H1 (cell line): ENCODE results near the gene LAS1L. TPM values are rescaled to one million over a fixed set of nuclear protein-coding genes. Genes with fewer than 3 reads are reported as not detected.

Source experiments
- CTCF ChIA-PET: fragments of 300-600 bp; sonication (Branson Sonifier 250); formaldehyde crosslinking; loops from one replicate; lab custom pipeline; 2021; ENCODE audit not compliant: partially characterized antibody; lab: Charles Lee
- POLR2A ChIA-PET: fragments of 300-600 bp; sonication (Branson Sonifier 250); formaldehyde crosslinking; loops from one replicate; lab custom pipeline; 2021; ENCODE audit warnings: inconsistent platforms; ENCODE audit not compliant: partially characterized antibody; lab: Charles Lee
- DNase-seq, 2 experiments: peaks; one replicate each; pipeline versions ENCODE4 v3.0.0 to v3.0.0-alpha.2; 2010 to 2022; ENCODE audit warnings: low spot score in 2 of 2, low read depth in 1 of 2, mixed read lengths in 1 of 2
- FAIRE-seq: peaks from 2 replicates; lab custom pipeline; 2011; peaks lifted over from hg19 to GRCh38; lab: Jason Lieb, UNC
- H2AFZ ChIP-seq: 2 replicates; pipeline ENCODE4 v1.8.1; 2012; ENCODE audit warnings: low read length, inconsistent platforms
- H2AK5ac ChIP-seq: 2 replicates; pipeline ENCODE4 v1.6.1; 2013; ENCODE audit warnings: low read depth, low read length
- H2BK120ac ChIP-seq: replicated peaks from 2 replicates; pipeline ENCODE3; 2013; ENCODE audit warnings: low read depth, low read length, inconsistent platforms
- H2BK12ac ChIP-seq: 2 replicates; pipeline ENCODE4 v1.6.1; 2013; ENCODE audit warnings: low read depth, low read length
- H2BK15ac ChIP-seq: 2 replicates; pipeline ENCODE4 v1.6.1; 2013; ENCODE audit warnings: low read length
- H2BK20ac ChIP-seq: 2 replicates; pipeline ENCODE4 v1.6.1; 2013; ENCODE audit warnings: low read length
- H2BK5ac ChIP-seq: 2 replicates; pipeline ENCODE4 v1.6.1; 2013; ENCODE audit warnings: low read depth, low read length
- H3K14ac ChIP-seq: 2 replicates; pipeline ENCODE4 v1.6.1; 2013; ENCODE audit warnings: inconsistent platforms; ENCODE audit not compliant: insufficient read length
- H3K18ac ChIP-seq: 2 replicates; pipeline ENCODE4 v1.6.1; 2013; ENCODE audit warnings: low read length; ENCODE audit errors: extremely low read depth
- H3K23ac ChIP-seq: 2 replicates; pipeline ENCODE4 v1.6.1; 2013; ENCODE audit warnings: inconsistent platforms; ENCODE audit not compliant: insufficient read length
- H3K23me2 ChIP-seq: 2 replicates; pipeline ENCODE4 v1.6.1; 2013; ENCODE audit warnings: low read depth, low read length
- H3K27ac ChIP-seq: 2 replicates; pipeline ENCODE4 v1.6.1; 2011; ENCODE audit warnings: low read depth, low read length, inconsistent platforms
- H3K27me3 ChIP-seq, 4 experiments: replicated peaks in 1 of 4; 1 replicate in 1 of 4; 2 replicates in 3 of 4; pipeline versions ENCODE4 v1.6.1 to v1.8.1; 2011 to 2013; ENCODE audit warnings: low read length in 3 of 4, mild to moderate bottlenecking in 3 of 4, inconsistent platforms in 2 of 4, mixed read lengths in 2 of 4, moderate library complexity in 1 of 4; ENCODE audit not compliant: control insufficient read depth in 3 of 4, insufficient read depth in 3 of 4; ENCODE audit errors: extremely low read depth in 1 of 4
- H3K36me3 ChIP-seq, 4 experiments: 2 replicates each; pipeline versions ENCODE4 v1.6.1 to v1.8.1; 2011 to 2013; ENCODE audit warnings: mild to moderate bottlenecking in 4 of 4, low read length in 3 of 4, moderate library complexity in 2 of 4, control low read depth in 1 of 4, inconsistent platforms in 1 of 4; ENCODE audit not compliant: insufficient read depth in 4 of 4, control insufficient read depth in 2 of 4
- H3K4ac ChIP-seq: replicated peaks from 2 replicates; pipeline ENCODE3; 2013; ENCODE audit warnings: low read length, low read depth, mixed read lengths, inconsistent platforms; ENCODE audit not compliant: insufficient read length
- H3K4me1 ChIP-seq, 4 experiments: replicated peaks in 1 of 4; 1 replicate in 1 of 4; 2 replicates in 3 of 4; pipeline versions ENCODE4 v1.6.1 to v1.8.1; 2011 to 2013; ENCODE audit warnings: low read length in 3 of 4, inconsistent platforms in 2 of 4, mixed read lengths in 1 of 4; ENCODE audit not compliant: insufficient read depth in 4 of 4, control insufficient read depth in 3 of 4
- H3K4me2 ChIP-seq, 2 experiments: 2 replicates each; pipeline versions ENCODE4 v1.6.1 to v1.8.1; 2011 to 2013; ENCODE audit warnings: low read depth in 2 of 2, low read length in 2 of 2, control low read depth in 1 of 2, inconsistent platforms in 1 of 2, mild to moderate bottlenecking in 1 of 2; ENCODE audit not compliant: insufficient read depth in 1 of 2
- H3K4me3 ChIP-seq, 4 experiments: fragments of 200-600, 300-600 bp in 1 of 4; sonication (generic), shearing (Covaris generic), sonication (Bioruptor Twin) in 1 of 4; 2 replicates each; pipeline versions ENCODE4 v1.5.1 to v1.8.1; 2011 to 2016; ENCODE audit warnings: low read length in 4 of 4, low read depth in 3 of 4, control low read depth in 2 of 4, inconsistent platforms in 2 of 4, mild to moderate bottlenecking in 2 of 4, mixed read lengths in 1 of 4, moderate library complexity in 1 of 4; ENCODE audit not compliant: insufficient read depth in 2 of 4; ENCODE audit errors: extremely low read depth in 1 of 4
- H3K56ac ChIP-seq: replicated peaks from 2 replicates; pipeline ENCODE3; 2013; ENCODE audit warnings: low read depth, mild to moderate bottlenecking, mixed read lengths, low read length, inconsistent platforms; ENCODE audit not compliant: insufficient read length
- H3K79me1 ChIP-seq: 2 replicates; pipeline ENCODE4 v1.6.1; 2013; ENCODE audit warnings: low read depth, low read length, control low read depth
- H3K79me2 ChIP-seq, 2 experiments: 2 replicates each; pipeline versions ENCODE4 v1.6.1 to v1.8.1; 2012 to 2013; ENCODE audit warnings: low read length in 2 of 2, mild to moderate bottlenecking in 2 of 2, inconsistent platforms in 1 of 2; ENCODE audit not compliant: insufficient read depth in 2 of 2, control insufficient read depth in 1 of 2
- H3K9ac ChIP-seq, 4 experiments: replicated peaks in 1 of 4; 1 replicate in 1 of 4; 2 replicates in 3 of 4; pipeline versions ENCODE4 v1.6.1 to v1.8.1; 2011 to 2013; ENCODE audit warnings: low read depth in 3 of 4, low read length in 3 of 4, control low read depth in 2 of 4, mild to moderate bottlenecking in 2 of 4, moderate library complexity in 2 of 4, inconsistent platforms in 1 of 4; ENCODE audit errors: extremely low read depth in 1 of 4
- H3K9me3 ChIP-seq, 2 experiments: 2 replicates each; pipeline versions ENCODE4 v1.6.1 to v1.8.1; 2012 to 2013; ENCODE audit warnings: mild to moderate bottlenecking in 2 of 2, moderate library complexity in 2 of 2, control low read depth in 1 of 2, inconsistent platforms in 1 of 2, low read depth in 1 of 2, low read length in 1 of 2, mixed read lengths in 1 of 2; ENCODE audit not compliant: insufficient read depth in 2 of 2
- H4K20me1 ChIP-seq, 2 experiments: replicated peaks in 1 of 2; 2 replicates each; pipeline versions ENCODE3 to v1.8.1; 2011 to 2013; ENCODE audit warnings: inconsistent platforms in 2 of 2, low read length in 2 of 2, mild to moderate bottlenecking in 1 of 2; ENCODE audit not compliant: insufficient read depth in 2 of 2, control insufficient read depth in 1 of 2
- H4K5ac ChIP-seq: 2 replicates; pipeline ENCODE4 v1.6.1; 2013; ENCODE audit warnings: low read length, low read depth, mixed read lengths, inconsistent platforms; ENCODE audit not compliant: insufficient read length
- H4K8ac ChIP-seq: 2 replicates; pipeline ENCODE4 v1.8.0; 2013; ENCODE audit warnings: mild to moderate bottlenecking, moderate library complexity, low read length, inconsistent platforms; ENCODE audit not compliant: insufficient read depth; ENCODE audit errors: extremely low read depth
- H4K91ac ChIP-seq: replicated peaks from 2 replicates; pipeline ENCODE3; 2013; ENCODE audit warnings: low read length, mixed read lengths, inconsistent platforms; ENCODE audit not compliant: insufficient read length
- BACH1 ChIP-seq: IDR thresholded peaks from 2 replicates; pipeline ENCODE4 v1.6.1; 2012; ENCODE audit warnings: low read length, improper control_type of control experiment
- BRCA1 ChIP-seq: IDR thresholded peaks from 2 replicates; pipeline ENCODE4 v1.6.1; 2012; ENCODE audit warnings: low read depth, low read length, improper control_type of control experiment
- CREB1 ChIP-seq: IDR thresholded peaks from 2 replicates; pipeline ENCODE4 v1.6.1; 2012; ENCODE audit warnings: inconsistent platforms
- EGR1 ChIP-seq: IDR thresholded peaks from 2 replicates; pipeline ENCODE4 v1.6.1; 2011; ENCODE audit warnings: low read depth, low read length, borderline replicate concordance
- SIRT6 ChIP-seq: IDR thresholded peaks from one replicate; pipeline ENCODE4 v1.7.1; 2012; ENCODE audit warnings: low read length, inconsistent platforms
- TAF1 ChIP-seq: IDR thresholded peaks from 2 replicates; pipeline ENCODE4 v1.6.1; 2011; ENCODE audit warnings: mild to moderate bottlenecking, low read depth, low read length
- TAF7 ChIP-seq: optimal IDR thresholded peaks from 2 replicates; pipeline ENCODE3; 2011; ENCODE audit warnings: low read depth, mild to moderate bottlenecking, inconsistent platforms, low read length, moderate library complexity, borderline replicate concordance
- ZNF274 ChIP-seq: IDR thresholded peaks from 2 replicates; pipeline ENCODE4 v1.7.0; 2012; ENCODE audit warnings: low read length, borderline replicate concordance; ENCODE audit errors: extremely low read depth
- polyA plus RNA-seq, 7 experiments: library from polyadenylated mRNA; depleted of rRNA in 3 of 7; stranded (reverse) in 5 of 7; unstranded in 2 of 7; fragments of >200 nt in 5 of 7; fragments of 200-250 nt in 2 of 7; gene quantifications; 1 replicate in 5 of 7; 2 replicates in 1 of 7; 4 replicates in 1 of 7; pipeline versions ENCODE4 v1.2.1 to v1.2.3, GENCODE V29; 2011 to 2013; ENCODE audit warnings: missing spikeins in 2 of 7, mixed read lengths in 2 of 7
- total RNA-seq: library from RNA; stranded (reverse); fragmentation: NEBNext Ultra II Directional; extraction: Animal tissue kit (Norgen Biotek cat#: 25700); gene quantifications from 2 replicates; pipeline ENCODE4 v1.2.1, GENCODE V29; 2021
- TF ChIP-seq, protein P1 (sequence below): IDR thresholded peaks from 2 replicates; pipeline ENCODE4 v1.6.1; 2012; ENCODE audit warnings: low read length, inconsistent platforms
- TF ChIP-seq, protein P2 (sequence below): IDR thresholded peaks from 2 replicates; pipeline ENCODE4 v1.6.1; 2012; ENCODE audit warnings: inconsistent platforms

Gene LAS1L
- total and polyA plus RNA-seq, 2 of the 8 experiments (the other 6 are each of a cell fraction or from before 2014, with no cell fraction given) = 39.5 to 65.0 TPM

DNA sequence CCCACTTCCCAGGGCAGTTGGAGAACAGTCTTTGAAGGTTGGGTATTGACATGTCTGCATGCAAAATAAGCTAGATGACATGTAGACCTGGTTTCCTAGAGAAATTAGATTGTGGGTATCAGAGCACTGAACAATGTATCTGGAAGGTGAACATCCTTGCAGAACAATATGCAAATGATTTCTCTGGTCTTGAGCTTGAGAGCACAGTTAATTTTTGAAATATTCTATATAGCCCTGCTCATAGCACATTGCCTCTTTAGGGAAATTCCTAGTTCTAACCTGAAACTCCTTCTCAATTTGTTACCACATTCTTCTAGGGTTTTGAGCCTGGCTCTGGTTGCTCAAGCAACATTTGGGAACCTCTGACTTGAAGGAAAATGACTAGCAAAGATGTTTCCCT, 41.6 kb upstream of the LAS1L start:
- no peaks in the 10 kb centered on the region for H3K27me3 ChIP-seq
- H3K14ac ChIP-seq = no peak overlapping the region
- no peak for FAIRE-seq
- no peak overlapping the region for H3K4me2 ChIP-seq
- no peak overlapping the region for H3K56ac ChIP-seq
- no peak for DNase-seq
- H3K9ac ChIP-seq = no peak overlapping the region
- H3K9me3 ChIP-seq = no peaks in the 10 kb centered on the region
- no peak overlapping the region for H3K4ac ChIP-seq
- H2BK120ac ChIP-seq = no peak overlapping the region
- no peak overlapping the region for H2BK5ac ChIP-seq
- TF ChIP-seq SIRT6 (no peak), BACH1 (no peak), TAF7 (no peak), CREB1 (no peak), TAF1 (no peak), EGR1 (no peak), BRCA1 (no peak), ZNF274 (no peak)
- TF ChIP-seq, protein P1, sequence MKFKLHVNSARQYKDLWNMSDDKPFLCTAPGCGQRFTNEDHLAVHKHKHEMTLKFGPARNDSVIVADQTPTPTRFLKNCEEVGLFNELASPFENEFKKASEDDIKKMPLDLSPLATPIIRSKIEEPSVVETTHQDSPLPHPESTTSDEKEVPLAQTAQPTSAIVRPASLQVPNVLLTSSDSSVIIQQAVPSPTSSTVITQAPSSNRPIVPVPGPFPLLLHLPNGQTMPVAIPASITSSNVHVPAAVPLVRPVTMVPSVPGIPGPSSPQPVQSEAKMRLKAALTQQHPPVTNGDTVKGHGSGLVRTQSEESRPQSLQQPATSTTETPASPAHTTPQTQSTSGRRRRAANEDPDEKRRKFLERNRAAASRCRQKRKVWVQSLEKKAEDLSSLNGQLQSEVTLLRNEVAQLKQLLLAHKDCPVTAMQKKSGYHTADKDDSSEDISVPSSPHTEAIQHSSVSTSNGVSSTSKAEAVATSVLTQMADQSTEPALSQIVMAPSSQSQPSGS = no peak
- TF ChIP-seq, protein P2, sequence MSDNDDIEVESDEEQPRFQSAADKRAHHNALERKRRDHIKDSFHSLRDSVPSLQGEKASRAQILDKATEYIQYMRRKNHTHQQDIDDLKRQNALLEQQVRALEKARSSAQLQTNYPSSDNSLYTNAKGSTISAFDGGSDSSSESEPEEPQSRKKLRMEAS = no peak
- TF ChIP-seq, all 59 proteins: peak for 0
- Histone ChIP-seq H3K23ac (no peak overlapping the region), H2BK20ac (no peak overlapping the region), H4K91ac (no peak overlapping the region), H3K4me3 (no peak overlapping the region), H3K4me1 (no peaks in the 10 kb centered on the region), H4K5ac (no peak overlapping the region), H4K8ac (no peak overlapping the region), H3K79me2 (no peaks in the 10 kb centered on the region), H3K79me1 (no peaks in the 10 kb centered on the region), H2AK5ac (no peak overlapping the region), H2BK15ac (no peak overlapping the region), H4K20me1 (no peaks in the 10 kb centered on the region), H2BK12ac (no peak overlapping the region), H3K18ac (no peak overlapping the region), H3K23me2 (no peaks in the 10 kb centered on the region), H3K27ac (no peak overlapping the region), H3K36me3 (no peaks in the 10 kb centered on the region), H2AFZ (no peak overlapping the region)
- ChIA-PET POLR2A (no interaction called here), CTCF (interaction anchor here (0.7 kb wide), 1 partner anchor 64 kb away, joined by 3 read pairs; no protein-coding TSS in a partner anchor)
